D721Med (cell line): ENCODE results near the gene PIP5KL1.

Experiments used
- DNase-seq: peaks from one replicate; pipeline ENCODE4 v3.0.0; 2011; ENCODE audit warnings: low spot score; ENCODE audit not compliant: insufficient read length
- FAIRE-seq: peaks from 2 replicates; lab custom pipeline; 2011; peaks lifted over from hg19 to GRCh38; lab: Jason Lieb, UNC
- CTCF ChIP-seq: IDR thresholded peaks from 2 replicates; pipeline ENCODE4 v1.5.1; 2012; ENCODE audit warnings: mild to moderate bottlenecking, control low read depth; ENCODE audit not compliant: insufficient read depth; ENCODE audit errors: missing control alignments

Gene PIP5KL1

GRCh38 chr9:127976498-127976897 is 45.9 kb upstream of the PIP5KL1 start:
- TF ChIP-seq CTCF = no peak
- FAIRE-seq (no peak), DNase-seq (no peak)

GRCh38 chr9:127975376-127976315 is 45.1 kb upstream of the PIP5KL1 start:
- DNase-seq (no peak), FAIRE-seq (no peak)
- TF ChIP-seq CTCF = no peak

- DNase-seq (no peak), FAIRE-seq (no peak)
- TF ChIP-seq CTCF = no peak
Observed at GRCh38 chr9:127974769-127975261, 44.2 kb upstream of the PIP5KL1 start.

GRCh38 chr9:127974001-127974768 is 43.6 kb upstream of the PIP5KL1 start:
- DNase-seq = no peak
- FAIRE-seq = no peak
- no peak for TF ChIP-seq CTCF

GRCh38 chr9:127973169-127974000 is 42.8 kb upstream of the PIP5KL1 start:
- TF ChIP-seq CTCF = no peak
- DNase-seq (no peak), FAIRE-seq (no peak)

GRCh38 chr9:127972236-127972871 is 41.8 kb upstream of the PIP5KL1 start:
- TF ChIP-seq CTCF = no peak
- DNase-seq (no peak), FAIRE-seq (no peak)
